ENCODE measurements around the gene DERA. TPM values are rescaled to one million over a fixed set of nuclear protein-coding genes. Genes with fewer than 3 reads are reported as not detected.

DERA gene
- total and polyA plus RNA-seq, 2 of the 8 experiments (the other 6 are each of a cell fraction or from before 2014, with no cell fraction given): 13.1 to 17.1 TPM

GRCh38 chr12:15956010-15956409 lies 44.9 kb downstream of the DERA start:
- no peaks in the 10 kb centered on the region for H4K20me1 ChIP-seq (replicated peaks in 1 of 2; ENCODE audit: control insufficient read depth in 1 of 2, insufficient read depth in 2 of 2, low read length in 2 of 2)
- FAIRE-seq (no peak), DNase-seq (ENCODE audit: low read depth in 1 of 2, low spot score in 2 of 2) (no peak)
- no peak overlapping the region for H2BK15ac ChIP-seq (ENCODE audit: low read length)
- H3K36me3 ChIP-seq (ENCODE audit: control insufficient read depth in 2 of 4, insufficient read depth in 4 of 4, low read length in 3 of 4): no peaks in the 10 kb centered on the region; a peak in 2 of 8 replicates
- no peak overlapping the region for H3K18ac ChIP-seq (ENCODE audit: extremely low read depth, low read length)
- no peak overlapping the region for H3K27ac ChIP-seq (ENCODE audit: low read depth, low read length)
- no peak overlapping the region for H4K8ac ChIP-seq (ENCODE audit: extremely low read depth, insufficient read depth, low read length)
- no peaks in the 10 kb centered on the region for H3K27me3 ChIP-seq (replicated peaks in 1 of 4; ENCODE audit: control insufficient read depth in 3 of 4, extremely low read depth in 1 of 4, insufficient read depth in 3 of 4, low read length in 3 of 4)
- no peak overlapping the region for H2BK20ac ChIP-seq (ENCODE audit: low read length)
- H3K9me3 ChIP-seq (ENCODE audit: insufficient read depth in 2 of 2, low read depth in 1 of 2, low read length in 1 of 2): no peaks in the 10 kb centered on the region
- no peak overlapping the region for H3K56ac ChIP-seq (replicated peaks; ENCODE audit: insufficient read length, low read depth, low read length)
- H4K91ac ChIP-seq (replicated peaks; ENCODE audit: insufficient read length, low read length): no peak overlapping the region
- TF ChIP-seq MAFK (IDR thresholded peaks at IDR 0.05; ENCODE audit: low read depth, low read length) (no peak), BCL11A (IDR thresholded peaks at IDR 0.05; ENCODE audit: low read depth in 2 of 2, low read length in 2 of 2) (no peak), CBX5 (IDR thresholded peaks at IDR 0.05; ENCODE audit: low read depth, low read length) (no peak), SP2 (IDR thresholded peaks at IDR 0.05; ENCODE audit: low read length) (no peak), SIX5 (IDR thresholded peaks at IDR 0.05; ENCODE audit: low read depth, low read length) (no peak)
- no peak overlapping the region for H2AFZ ChIP-seq (ENCODE audit: low read length)
- H3K4ac ChIP-seq (replicated peaks; ENCODE audit: insufficient read length, low read depth, low read length): no peak overlapping the region
- no peak overlapping the region for H3K14ac ChIP-seq (ENCODE audit: insufficient read length)
- H3K4me1 ChIP-seq (replicated peaks in 1 of 4; ENCODE audit: control insufficient read depth in 3 of 4, insufficient read depth in 4 of 4, low read length in 3 of 4): no peaks in the 10 kb centered on the region
- no peak overlapping the region for H2BK5ac ChIP-seq (ENCODE audit: low read depth, low read length)
- no peaks in the 10 kb centered on the region for H3K79me2 ChIP-seq (ENCODE audit: control insufficient read depth in 1 of 2, insufficient read depth in 2 of 2, low read length in 2 of 2)
- no peak overlapping the region for H2AK5ac ChIP-seq (ENCODE audit: low read depth, low read length)
- H4K5ac ChIP-seq (ENCODE audit: insufficient read length, low read depth, low read length): no peak overlapping the region
- 86% methylated on average over 1 of the region's 1 CpG; no CpG with 5 or more reads in 1 of the 2 experiments for WGBS, 2 experiments (ENCODE audit: extremely low coverage in 1 of 2, insufficient coverage in 1 of 2, insufficient read length in 1 of 2, insufficient replicate concordance in 2 of 2, low coverage in 1 of 2, low lambda C conversion rate in 2 of 2, missing lambda C conversion rate in 1 of 2)
- no peak overlapping the region for H3K4me3 ChIP-seq (ENCODE audit: extremely low read depth in 1 of 4, insufficient read depth in 2 of 4, low read depth in 3 of 4, low read length in 4 of 4)
- no peaks in the 10 kb centered on the region for H3K79me1 ChIP-seq (ENCODE audit: low read depth, low read length)
- H3K9ac ChIP-seq (replicated peaks in 1 of 4; ENCODE audit: extremely low read depth in 1 of 4, low read depth in 3 of 4, low read length in 3 of 4): no peak overlapping the region
- ChIA-PET POLR2A (ENCODE audit: partially characterized antibody) (no interaction called here), CTCF (ENCODE audit: partially characterized antibody) (interaction anchor here (1.0 kb wide), 1 partner anchor 13 kb away, joined by 4 read pairs; no protein-coding TSS in a partner anchor)
- no peaks in the 10 kb centered on the region for H3K23me2 ChIP-seq (ENCODE audit: low read depth, low read length)
- no peak overlapping the region for H2BK12ac ChIP-seq (ENCODE audit: low read depth, low read length)
- H3K23ac ChIP-seq (ENCODE audit: insufficient read length): no peak overlapping the region
- no peak overlapping the region for H2BK120ac ChIP-seq (replicated peaks; ENCODE audit: low read depth, low read length)
- no peak overlapping the region for H3K4me2 ChIP-seq (ENCODE audit: insufficient read depth in 1 of 2, low read depth in 2 of 2, low read length in 2 of 2)
